Fibroblast of villous mesenchyme (primary cell): Measurements from ENCODE around the gene RANGRF. TPM values are rescaled to one million over a fixed set of nuclear protein-coding genes. Genes with fewer than 3 reads are reported as not detected.

Source experiments
- DNase-seq: peaks from one replicate; pipeline ENCODE4 v3.0.0-alpha.2; 2010; ENCODE audit warnings: low read depth
- H3K4me3 ChIP-seq: 2 replicates; pipeline ENCODE4 v1.5.1; 2011; ENCODE audit warnings: low read depth, mild to moderate bottlenecking, low read length
- CTCF ChIP-seq: IDR thresholded peaks from 2 replicates; pipeline ENCODE4 v1.5.1; 2012; ENCODE audit warnings: low read depth, mild to moderate bottlenecking, low read length; ENCODE audit not compliant: insufficient read depth
- total RNA-seq: library from RNA; depleted of rRNA; stranded (reverse); fragments of >200 nt; gene quantifications from 2 replicates; pipeline ENCODE4 v1.2.3, GENCODE V29; 2012

RANGRF gene
- total RNA-seq, 1 donor = 8.2 TPM

GRCh38 chr17:8312726-8313600, 24.5 kb downstream of the RANGRF start:
- no peak for TF ChIP-seq CTCF
- no peak for DNase-seq
- H3K4me3 ChIP-seq = no peak overlapping the region

GRCh38 chr17:8314797-8315763, 26.6 kb downstream of the RANGRF start:
- DNase-seq = no peak
- no peak overlapping the region for H3K4me3 ChIP-seq
- TF ChIP-seq CTCF = no peak

GRCh38 chr17:8315764-8316217, 27.3 kb downstream of the RANGRF start:
- no peak for DNase-seq
- H3K4me3 ChIP-seq = no peak overlapping the region
- TF ChIP-seq CTCF = no peak

- TF ChIP-seq CTCF = no peak
- no peak for DNase-seq
- H3K4me3 ChIP-seq = no peak overlapping the region
Measured at GRCh38 chr17:8318010-8318935, 29.8 kb downstream of the RANGRF start.

GRCh38 chr17:8320262-8320661, 31.8 kb downstream of the RANGRF start:
- no peak for DNase-seq
- no peak for TF ChIP-seq CTCF
- no peak overlapping the region for H3K4me3 ChIP-seq

GRCh38 chr17:8320990-8321389, 32.5 kb downstream of the RANGRF start:
- no peak overlapping the region for H3K4me3 ChIP-seq
- DNase-seq = no peak
- no peak for TF ChIP-seq CTCF
